ENCODE results near the gene DNAJC16. TPM values are rescaled to one million over a fixed set of nuclear protein-coding genes. Genes with fewer than 3 reads are reported as not detected.

DNAJC16 gene
- total and polyA plus RNA-seq, 2 of the 13 experiments (the other 11 are each of a cell fraction or from before 2014, with no cell fraction given) = 11.4 to 15.4 TPM

DNA sequence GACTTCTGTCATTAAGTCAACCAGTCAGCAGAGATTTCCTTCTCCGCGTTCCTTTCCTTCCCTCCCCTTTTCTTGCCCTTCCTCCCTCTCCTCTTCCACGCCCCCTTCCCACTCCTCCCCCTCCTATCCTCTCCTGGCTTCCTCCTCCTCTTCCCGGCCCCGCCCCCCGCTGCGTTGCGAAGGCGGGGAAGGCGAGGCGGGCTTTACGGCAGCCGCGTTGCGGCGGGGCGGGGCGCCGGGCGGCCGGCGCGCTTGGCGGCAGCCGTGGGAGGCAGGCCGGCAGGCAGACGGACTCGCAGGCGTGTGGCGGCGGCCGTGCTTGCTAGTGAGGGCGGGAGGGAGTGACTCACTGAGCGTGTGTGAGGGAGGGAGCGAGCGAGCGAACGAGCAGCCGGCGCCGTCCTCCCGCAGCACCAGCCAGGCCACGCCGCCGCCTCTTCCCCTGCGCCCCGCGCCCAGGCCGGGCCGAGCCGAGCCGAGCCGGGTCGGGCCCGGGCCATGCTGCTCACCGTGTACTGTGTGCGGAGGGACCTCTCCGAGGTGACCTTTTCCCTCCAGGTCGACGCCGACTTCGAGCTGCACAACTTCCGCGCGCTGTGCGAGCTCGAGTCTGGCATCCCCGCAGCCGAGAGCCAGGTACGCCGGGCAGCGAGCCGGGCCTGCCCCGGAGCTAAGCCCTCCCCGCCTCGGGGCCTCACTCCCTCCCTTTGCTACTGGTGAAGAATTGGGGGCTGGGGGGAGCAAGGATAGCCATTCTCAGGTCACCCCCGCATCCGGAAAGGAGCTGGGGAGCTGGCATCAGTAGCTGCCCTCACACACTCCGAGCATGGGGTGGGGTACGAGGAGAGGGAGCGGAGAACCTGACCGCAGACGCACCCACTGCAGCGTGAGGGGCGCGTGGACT, 90.8 kb downstream of the DNAJC16 start, which contains the start of gene DDI2 (continued):
- TF ChIP-seq, protein P1, sequence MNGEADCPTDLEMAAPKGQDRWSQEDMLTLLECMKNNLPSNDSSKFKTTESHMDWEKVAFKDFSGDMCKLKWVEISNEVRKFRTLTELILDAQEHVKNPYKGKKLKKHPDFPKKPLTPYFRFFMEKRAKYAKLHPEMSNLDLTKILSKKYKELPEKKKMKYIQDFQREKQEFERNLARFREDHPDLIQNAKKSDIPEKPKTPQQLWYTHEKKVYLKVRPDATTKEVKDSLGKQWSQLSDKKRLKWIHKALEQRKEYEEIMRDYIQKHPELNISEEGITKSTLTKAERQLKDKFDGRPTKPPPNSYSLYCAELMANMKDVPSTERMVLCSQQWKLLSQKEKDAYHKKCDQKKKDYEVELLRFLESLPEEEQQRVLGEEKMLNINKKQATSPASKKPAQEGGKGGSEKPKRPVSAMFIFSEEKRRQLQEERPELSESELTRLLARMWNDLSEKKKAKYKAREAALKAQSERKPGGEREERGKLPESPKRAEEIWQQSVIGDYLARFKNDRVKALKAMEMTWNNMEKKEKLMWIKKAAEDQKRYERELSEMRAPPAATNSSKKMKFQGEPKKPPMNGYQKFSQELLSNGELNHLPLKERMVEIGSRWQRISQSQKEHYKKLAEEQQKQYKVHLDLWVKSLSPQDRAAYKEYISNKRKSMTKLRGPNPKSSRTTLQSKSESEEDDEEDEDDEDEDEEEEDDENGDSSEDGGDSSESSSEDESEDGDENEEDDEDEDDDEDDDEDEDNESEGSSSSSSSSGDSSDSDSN (CRISPR knock-in tag; IDR thresholded peaks at IDR 0.05) = peak; percentile 76
- TF ChIP-seq, protein P2, sequence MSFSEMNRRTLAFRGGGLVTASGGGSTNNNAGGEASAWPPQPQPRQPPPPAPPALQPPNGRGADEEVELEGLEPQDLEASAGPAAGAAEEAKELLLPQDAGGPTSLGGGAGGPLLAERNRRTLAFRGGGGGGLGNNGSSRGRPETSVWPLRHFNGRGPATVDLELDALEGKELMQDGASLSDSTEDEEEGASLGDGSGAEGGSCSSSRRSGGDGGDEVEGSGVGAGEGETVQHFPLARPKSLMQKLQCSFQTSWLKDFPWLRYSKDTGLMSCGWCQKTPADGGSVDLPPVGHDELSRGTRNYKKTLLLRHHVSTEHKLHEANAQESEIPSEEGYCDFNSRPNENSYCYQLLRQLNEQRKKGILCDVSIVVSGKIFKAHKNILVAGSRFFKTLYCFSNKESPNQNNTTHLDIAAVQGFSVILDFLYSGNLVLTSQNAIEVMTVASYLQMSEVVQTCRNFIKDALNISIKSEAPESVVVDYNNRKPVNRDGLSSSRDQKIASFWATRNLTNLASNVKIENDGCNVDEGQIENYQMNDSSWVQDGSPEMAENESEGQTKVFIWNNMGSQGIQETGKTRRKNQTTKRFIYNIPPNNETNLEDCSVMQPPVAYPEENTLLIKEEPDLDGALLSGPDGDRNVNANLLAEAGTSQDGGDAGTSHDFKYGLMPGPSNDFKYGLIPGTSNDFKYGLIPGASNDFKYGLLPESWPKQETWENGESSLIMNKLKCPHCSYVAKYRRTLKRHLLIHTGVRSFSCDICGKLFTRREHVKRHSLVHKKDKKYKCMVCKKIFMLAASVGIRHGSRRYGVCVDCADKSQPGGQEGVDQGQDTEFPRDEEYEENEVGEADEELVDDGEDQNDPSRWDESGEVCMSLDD (CRISPR knock-in tag; IDR thresholded peaks at IDR 0.05; ENCODE audit: borderline replicate concordance) = peak; percentile 36; the same call in 1 of the 2 replicates
- TF ChIP-seq, protein P3, sequence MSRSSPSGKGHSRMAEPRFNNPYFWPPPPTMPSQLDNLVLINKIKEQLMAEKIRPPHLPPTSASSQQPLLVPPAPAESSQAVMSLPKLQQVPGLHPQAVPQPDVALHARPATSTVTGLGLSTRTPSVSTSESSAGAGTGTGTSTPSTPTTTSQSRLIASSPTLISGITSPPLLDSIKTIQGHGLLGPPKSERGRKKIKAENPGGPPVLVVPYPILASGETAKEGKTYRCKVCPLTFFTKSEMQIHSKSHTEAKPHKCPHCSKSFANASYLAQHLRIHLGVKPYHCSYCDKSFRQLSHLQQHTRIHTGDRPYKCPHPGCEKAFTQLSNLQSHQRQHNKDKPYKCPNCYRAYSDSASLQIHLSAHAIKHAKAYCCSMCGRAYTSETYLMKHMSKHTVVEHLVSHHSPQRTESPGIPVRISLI (CRISPR knock-in tag; IDR thresholded peaks at IDR 0.05; ENCODE audit: borderline replicate concordance) = 0 out of 2 replicates have a peak, but pooled peaks have one; percentile 15
- no peak for TF ChIP-seq ZNF615 (CRISPR knock-in tag; IDR thresholded peaks at IDR 0.05; ENCODE audit: borderline replicate concordance)
- TF ChIP-seq, protein P4, sequence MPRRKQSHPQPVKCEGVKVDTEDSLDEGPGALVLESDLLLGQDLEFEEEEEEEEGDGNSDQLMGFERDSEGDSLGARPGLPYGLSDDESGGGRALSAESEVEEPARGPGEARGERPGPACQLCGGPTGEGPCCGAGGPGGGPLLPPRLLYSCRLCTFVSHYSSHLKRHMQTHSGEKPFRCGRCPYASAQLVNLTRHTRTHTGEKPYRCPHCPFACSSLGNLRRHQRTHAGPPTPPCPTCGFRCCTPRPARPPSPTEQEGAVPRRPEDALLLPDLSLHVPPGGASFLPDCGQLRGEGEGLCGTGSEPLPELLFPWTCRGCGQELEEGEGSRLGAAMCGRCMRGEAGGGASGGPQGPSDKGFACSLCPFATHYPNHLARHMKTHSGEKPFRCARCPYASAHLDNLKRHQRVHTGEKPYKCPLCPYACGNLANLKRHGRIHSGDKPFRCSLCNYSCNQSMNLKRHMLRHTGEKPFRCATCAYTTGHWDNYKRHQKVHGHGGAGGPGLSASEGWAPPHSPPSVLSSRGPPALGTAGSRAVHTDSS (CRISPR knock-in tag; conservative IDR thresholded peaks at IDR 0.05) = 0 out of 2 replicates have a peak, but pooled peaks have one; percentile 13
- TF ChIP-seq MAFG (CRISPR knock-in tag; IDR thresholded peaks at IDR 0.05) = no peak
- TF ChIP-seq, protein P5, sequence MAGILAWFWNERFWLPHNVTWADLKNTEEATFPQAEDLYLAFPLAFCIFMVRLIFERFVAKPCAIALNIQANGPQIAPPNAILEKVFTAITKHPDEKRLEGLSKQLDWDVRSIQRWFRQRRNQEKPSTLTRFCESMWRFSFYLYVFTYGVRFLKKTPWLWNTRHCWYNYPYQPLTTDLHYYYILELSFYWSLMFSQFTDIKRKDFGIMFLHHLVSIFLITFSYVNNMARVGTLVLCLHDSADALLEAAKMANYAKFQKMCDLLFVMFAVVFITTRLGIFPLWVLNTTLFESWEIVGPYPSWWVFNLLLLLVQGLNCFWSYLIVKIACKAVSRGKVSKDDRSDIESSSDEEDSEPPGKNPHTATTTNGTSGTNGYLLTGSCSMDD (CRISPR knock-in tag; IDR thresholded peaks at IDR 0.05) = no peak
- TF ChIP-seq, protein P6, sequence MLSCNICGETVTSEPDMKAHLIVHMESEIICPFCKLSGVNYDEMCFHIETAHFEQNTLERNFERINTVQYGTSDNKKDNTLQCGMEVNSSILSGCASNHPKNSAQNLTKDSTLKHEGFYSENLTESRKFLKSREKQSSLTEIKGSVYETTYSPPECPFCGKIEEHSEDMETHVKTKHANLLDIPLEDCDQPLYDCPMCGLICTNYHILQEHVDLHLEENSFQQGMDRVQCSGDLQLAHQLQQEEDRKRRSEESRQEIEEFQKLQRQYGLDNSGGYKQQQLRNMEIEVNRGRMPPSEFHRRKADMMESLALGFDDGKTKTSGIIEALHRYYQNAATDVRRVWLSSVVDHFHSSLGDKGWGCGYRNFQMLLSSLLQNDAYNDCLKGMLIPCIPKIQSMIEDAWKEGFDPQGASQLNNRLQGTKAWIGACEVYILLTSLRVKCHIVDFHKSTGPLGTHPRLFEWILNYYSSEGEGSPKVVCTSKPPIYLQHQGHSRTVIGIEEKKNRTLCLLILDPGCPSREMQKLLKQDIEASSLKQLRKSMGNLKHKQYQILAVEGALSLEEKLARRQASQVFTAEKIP (CRISPR knock-in tag; IDR thresholded peaks at IDR 0.05; ENCODE audit: borderline replicate concordance) = no peak
- peak; percentile 54; the same call in 1 of the 2 replicates for TF ChIP-seq ZNF501 (CRISPR knock-in tag; IDR thresholded peaks at IDR 0.05)
- TF ChIP-seq CBX1 (IDR thresholded peaks at IDR 0.05; ENCODE audit: low read depth) = no peak
- TF ChIP-seq, protein P7, sequence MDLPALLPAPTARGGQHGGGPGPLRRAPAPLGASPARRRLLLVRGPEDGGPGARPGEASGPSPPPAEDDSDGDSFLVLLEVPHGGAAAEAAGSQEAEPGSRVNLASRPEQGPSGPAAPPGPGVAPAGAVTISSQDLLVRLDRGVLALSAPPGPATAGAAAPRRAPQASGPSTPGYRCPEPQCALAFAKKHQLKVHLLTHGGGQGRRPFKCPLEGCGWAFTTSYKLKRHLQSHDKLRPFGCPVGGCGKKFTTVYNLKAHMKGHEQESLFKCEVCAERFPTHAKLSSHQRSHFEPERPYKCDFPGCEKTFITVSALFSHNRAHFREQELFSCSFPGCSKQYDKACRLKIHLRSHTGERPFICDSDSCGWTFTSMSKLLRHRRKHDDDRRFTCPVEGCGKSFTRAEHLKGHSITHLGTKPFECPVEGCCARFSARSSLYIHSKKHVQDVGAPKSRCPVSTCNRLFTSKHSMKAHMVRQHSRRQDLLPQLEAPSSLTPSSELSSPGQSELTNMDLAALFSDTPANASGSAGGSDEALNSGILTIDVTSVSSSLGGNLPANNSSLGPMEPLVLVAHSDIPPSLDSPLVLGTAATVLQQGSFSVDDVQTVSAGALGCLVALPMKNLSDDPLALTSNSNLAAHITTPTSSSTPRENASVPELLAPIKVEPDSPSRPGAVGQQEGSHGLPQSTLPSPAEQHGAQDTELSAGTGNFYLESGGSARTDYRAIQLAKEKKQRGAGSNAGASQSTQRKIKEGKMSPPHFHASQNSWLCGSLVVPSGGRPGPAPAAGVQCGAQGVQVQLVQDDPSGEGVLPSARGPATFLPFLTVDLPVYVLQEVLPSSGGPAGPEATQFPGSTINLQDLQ (CRISPR knock-in tag; IDR thresholded peaks at IDR 0.05) = no peak
- no peak; the same call in 1 of the 2 replicates for TF ChIP-seq BORCS8-MEF2B (CRISPR knock-in tag; IDR thresholded peaks at IDR 0.05)

All from HepG2 (cell line).